GM19239 (cell line): Measurements from ENCODE around the gene PCP2.

Experiments
- DNase-seq: peaks from one replicate; pipeline ENCODE4 v3.0.0; 2011; ENCODE audit warnings: low spot score; ENCODE audit not compliant: insufficient read length
- FAIRE-seq: peaks from 2 replicates; lab custom pipeline; 2011; peaks lifted over from hg19 to GRCh38; lab: Jason Lieb, UNC

PCP2 gene

DNA sequence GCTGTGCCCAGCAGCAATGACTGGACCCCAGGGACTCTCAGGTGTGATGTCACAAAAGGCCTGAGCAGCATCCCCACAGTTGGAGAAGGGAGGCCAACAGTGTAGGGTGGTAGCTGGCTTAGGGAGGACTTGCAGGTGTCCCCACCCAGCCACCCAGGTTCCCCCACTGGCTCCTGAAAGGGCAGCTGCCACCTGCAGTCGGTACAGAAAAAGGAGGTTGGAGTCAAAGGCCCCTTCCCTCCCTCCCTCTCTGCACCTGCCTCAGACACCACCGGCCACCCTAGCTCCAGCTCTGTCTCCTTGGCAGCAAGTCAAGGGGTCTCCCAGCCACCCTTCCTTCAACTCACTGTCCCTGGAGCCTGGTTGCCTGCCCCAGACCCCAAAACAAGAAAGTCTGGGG lies at the start of gene PCP2:
PCP2 (minus strand) TSS at position 22 of the 400 bp plus-strand sequence. CDS start 262 bp downstream, outside the sequence.
- DNase-seq = no peak
- FAIRE-seq = no peak

DNA sequence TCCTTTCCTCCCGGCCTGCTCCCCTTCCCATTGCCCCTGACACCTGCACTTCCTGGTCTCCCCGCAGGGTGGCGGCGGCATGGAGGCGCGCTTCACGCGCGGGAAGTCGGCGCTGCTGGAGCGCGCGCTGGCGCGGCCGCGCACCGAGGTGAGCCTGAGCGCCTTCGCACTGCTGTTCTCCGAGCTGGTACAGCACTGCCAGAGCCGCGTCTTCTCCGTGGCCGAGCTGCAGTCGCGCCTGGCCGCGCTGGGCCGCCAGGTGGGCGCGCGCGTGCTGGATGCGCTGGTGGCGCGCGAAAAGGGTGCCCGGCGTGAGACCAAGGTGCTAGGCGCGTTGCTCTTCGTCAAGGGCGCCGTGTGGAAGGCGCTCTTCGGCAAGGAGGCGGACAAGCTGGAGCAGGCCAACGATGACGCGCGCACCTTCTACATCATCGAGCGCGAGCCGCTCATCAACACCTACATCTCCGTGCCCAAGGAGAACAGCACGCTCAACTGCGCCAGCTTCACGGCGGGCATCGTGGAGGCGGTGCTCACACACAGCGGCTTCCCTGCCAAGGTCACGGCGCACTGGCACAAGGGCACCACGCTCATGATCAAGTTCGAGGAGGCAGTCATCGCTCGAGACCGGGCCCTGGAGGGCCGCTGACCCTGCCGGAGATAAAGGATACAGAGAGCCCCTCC lies 48.8 kb upstream of the PCP2 start:
- FAIRE-seq = no peak

DNA sequence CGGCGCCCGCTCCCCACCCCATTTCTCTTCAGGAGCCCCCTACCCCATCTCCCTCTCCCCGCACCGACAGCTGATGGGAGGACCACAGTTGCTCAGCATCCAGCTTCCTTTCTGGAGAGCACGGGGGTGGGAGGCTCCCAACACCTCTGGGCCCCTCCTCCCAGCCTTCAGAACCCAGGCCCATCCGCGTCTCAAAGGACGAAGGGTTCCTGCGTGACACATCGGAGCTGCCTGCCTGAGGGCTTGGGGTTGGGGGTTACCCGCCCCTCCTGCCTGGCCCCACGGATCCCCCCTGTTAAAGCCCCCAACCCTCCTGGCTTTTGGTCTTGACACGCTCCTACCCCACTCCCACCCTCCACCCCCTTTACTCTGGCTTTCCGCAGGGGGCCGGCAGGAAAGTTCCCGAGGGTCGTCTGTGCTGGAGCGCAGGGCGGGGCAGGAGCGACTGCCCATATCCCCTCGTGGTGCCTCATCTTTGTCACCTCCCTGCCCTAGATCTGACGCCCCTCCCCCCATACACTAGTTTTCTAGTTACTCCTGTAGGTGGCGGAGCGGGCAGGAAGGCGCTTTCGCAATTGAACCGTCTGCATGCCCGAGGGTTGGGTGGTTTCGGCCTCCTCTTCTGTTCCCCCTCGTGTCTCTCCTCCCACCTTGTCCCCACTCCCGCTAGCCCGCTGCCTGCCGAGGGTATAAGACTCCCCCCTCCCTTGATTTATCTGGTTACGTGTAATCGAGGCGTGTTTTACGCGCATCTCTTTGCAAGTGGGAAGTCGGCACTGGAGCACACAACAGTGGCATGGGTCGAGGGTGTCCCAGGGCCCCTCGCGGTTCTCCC lies 48.0 kb upstream of the PCP2 start:
- DNase-seq (peak; percentile 91), FAIRE-seq (peak; percentile 86)

More for the DNA sequence above, 48.8 kb upstream of the PCP2 start:
- no peak for DNase-seq

DNA sequence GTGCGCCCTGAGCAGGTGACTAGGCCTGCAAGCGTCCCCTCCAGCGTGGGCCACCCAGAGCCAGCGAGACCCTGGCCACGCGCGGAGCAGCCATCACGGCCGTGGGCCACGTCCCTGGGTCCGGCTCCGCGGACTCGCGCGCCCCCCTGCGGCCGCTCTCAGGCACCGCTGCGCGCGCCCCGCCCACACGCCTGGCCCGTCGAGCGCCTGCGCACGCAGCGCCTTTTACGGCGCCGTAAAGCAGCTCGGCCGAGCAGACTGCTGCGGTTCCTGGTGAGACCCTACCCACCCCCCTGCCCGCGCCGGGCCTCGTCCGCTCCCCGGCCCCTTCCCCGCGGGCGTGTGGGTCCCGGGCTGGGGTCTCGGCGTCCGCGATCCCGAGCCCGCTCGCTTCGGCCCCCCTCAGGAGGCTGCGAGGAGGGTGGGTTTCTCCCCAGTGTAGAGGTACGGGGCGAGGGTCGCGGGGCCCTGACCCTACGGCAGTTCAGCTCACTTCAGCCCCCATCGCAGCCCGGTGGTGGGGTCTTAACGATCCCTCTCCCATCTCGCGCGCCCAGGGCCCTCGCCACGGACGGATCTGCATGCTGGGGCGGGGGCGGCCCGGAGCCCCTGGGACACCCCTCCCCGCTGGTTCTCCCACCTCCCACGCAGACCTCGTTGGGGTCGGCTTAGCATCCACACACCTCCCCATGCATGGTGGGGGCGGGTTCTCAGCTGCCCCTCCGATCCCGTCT lies 47.3 kb upstream of the PCP2 start, which contains the start of gene TRAPPC5:
TRAPPC5 (plus strand) TSS at position 228 of the 734 bp plus-strand sequence. CDS start 1,421 bp downstream, outside the sequence.
- DNase-seq = peak; percentile 89
- peak; percentile 39 for FAIRE-seq

DNA sequence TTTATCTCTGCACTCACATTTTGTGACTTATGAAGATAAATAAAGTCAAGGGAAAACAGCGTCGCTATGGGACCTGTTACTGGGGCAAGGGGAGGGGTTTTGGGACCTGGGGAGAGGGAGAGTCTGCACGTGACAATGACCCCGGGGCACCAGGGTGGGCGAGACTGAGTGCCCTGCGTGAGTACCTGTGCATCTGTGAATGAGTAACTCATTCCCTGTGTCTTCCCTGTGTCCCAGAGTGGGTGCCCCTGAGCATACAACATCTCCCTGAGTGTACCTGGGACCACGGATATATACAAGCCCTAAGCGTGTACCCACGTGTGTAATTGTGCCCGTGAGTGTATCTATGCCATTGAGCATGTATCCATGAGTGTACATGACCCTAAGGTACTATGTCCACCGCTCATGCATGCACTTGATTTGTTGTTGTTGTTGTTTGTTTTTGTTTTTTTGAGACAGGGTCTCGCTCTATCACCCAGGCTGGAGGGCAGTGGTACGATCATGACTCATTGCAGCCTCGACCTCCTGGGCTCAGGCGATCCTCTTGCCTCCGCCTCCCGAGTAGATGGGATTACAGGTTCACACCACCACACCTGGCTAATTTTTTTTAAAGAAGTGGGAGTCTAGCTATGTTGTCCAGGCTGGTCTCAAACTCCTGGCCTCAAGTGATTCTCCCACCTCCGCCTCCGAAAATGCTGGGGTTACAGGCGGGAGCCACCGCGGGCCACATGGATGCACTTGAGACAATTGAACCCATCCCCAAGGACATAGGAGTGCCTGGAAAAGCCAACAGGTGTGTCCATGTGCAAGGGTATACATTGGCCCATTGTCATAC lies 46.5 kb upstream of the PCP2 start:
- DNase-seq = no peak

DNA sequence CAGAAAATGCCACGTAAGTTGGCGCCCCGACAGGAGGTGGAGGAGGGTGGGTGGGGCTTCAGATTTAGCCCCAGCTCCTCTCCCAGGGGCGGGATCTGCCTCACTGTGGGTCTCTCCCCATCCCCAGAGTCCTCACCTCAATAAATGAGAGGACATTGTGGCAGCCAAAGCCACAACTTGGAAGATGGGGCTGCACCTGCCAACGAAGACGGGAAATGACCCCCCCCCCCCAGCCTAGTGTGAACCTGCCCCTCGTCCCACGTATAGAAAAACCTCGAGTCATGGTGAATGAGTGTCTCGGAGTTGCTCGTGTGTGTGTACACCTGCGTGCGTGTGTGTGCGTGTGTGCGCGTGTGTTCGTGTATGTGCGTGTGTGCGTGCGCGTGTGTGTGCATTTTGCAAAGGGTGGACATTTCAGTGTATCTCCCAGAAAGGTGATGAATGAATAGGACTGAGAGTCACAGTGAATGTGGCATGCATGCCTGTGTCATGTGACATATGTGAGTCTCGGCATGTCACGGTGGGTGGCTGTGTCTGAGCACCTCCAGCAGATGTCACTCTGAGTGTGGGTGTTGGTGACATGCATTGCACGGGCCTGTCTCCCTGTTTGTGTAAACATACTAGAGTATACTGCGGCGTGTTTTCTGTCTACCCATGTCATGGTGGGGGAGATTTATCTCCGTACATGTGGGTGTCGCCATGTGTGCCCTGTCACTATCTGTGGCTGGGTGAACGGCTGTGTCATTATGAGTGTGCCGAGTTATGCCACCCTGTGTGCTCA lies 45.6 kb upstream of the PCP2 start:
- FAIRE-seq (peak; percentile 93), DNase-seq (peak; percentile 71)

More for the DNA sequence above, 46.5 kb upstream of the PCP2 start:
- no peak for FAIRE-seq

DNA sequence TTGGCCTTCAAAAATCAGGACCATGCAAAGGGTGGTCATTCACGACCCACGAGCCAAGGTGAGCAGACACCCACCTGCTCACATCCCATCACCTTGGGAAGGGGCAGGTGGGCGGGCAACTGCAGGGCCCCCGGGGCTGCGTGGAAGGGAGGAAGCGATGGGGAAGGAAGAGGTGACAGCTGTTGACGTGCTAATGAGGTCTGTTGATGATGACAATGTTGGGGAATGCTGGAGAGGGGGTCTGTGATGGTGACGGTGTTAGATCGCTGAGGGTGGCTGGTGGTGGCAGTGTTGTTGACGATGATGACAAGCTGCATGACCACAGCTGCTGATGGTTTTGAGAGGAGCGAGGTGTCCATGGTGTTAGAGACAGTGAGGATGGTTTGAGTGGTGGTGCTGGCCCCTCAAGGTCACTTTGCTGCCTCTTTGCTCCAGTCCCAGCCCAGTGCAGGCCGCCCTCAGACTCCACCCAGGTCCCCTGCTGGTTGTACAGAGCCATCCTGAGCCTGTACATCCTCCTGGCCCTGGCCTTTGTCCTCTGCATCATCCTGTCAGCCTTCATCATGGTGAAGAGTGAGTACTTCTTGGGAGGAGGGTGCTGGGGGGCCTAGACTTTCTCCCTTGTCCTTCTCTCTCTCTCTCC lies 44.3 kb upstream of the PCP2 start:
- FAIRE-seq (no peak), DNase-seq (no peak)

DNA sequence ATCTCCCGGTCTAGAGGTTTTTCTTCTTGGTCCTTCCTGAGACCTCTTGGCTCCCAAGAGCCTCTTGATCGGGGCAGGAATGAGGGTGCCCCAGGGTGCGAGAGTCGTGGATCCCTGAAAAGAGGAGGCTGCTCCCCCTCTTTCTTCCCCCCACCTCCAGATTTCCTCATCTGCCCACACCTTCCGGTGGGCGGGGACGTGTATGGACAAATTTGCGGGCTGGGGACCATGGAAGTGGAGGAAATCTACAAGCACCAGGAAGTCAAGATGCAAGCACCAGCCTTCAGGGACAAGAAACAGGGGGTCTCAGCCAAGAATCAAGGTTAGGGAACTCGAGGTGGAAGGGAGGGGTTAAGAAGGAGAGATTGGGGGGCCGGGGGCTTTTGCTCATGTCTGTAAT lies 43.3 kb upstream of the PCP2 start, which contains the start of gene MCEMP1:
MCEMP1 (plus strand) TSS at position 237 of the 400 bp plus-strand sequence; CDS start at position 268, 31 bp downstream.
- no peak for FAIRE-seq
- no peak for DNase-seq

DNA sequence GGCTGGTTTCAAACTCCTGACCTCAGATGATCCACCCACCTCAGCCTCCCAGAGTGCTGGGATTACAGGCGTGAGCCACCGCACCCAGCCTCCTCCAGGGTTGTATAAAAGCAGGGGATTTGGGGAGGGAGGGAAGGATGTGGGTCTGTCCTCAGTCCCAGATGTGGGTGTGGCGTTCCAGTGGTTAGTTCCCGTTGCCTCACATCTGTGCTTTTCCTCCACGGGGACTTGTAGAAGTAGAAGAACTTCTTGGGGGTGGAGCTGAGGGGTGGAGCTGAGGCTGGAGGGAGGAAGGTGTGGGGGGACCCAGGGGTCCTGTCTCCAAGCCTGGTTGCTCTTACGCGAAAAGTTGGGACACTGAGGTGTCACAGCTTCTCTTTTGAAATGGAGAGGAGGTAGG lies 42.9 kb upstream of the PCP2 start:
- no peak for FAIRE-seq
- DNase-seq = no peak

DNA sequence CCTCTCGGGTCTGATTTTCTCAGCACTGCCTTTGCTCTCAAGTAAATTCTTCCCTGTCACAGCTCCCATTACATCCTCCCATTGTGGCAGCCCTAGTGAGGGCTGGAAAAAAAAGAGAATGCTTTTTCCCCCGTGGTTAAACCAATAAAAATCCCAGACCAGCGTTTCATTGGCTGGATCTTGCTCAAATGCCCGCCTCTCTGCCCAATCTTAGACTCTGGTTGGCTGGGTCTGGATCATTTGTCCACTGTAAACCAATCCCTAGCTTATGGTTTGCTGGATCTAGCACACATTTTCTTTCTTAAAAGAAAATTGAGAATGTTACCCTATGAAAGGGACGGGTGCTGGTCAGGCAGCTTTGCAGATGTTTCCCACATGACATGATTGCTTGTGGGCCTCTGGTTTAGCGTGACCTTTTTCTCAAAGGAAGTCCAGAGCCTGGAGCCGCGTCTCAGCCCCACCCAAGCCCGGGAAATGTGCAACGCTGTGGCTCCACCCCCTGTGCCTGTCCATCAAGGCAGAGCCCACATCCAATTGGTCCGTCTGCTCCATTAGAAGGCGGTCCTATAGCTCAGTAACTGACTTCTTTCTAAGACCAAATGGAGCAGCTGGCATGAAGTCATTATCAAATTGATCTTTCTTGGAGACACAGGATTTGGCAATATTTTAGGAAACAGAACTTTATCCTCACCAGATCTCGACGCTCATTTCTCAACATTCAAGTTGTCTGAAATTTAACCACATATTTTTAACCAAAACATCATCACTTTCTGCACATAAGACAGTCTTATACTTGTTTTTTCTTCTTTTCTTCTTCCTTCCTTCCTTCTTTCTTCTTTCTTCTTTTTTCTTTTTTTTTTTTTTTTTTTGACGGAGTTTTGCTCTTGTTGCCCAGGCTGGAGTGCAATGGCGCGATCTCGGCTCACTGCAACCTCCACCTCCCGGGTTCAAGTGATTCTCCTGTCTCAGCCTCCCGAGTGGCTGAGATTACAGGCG lies 40.8 kb upstream of the PCP2 start:
- FAIRE-seq = no peak
- DNase-seq = peak; percentile 47

DNA sequence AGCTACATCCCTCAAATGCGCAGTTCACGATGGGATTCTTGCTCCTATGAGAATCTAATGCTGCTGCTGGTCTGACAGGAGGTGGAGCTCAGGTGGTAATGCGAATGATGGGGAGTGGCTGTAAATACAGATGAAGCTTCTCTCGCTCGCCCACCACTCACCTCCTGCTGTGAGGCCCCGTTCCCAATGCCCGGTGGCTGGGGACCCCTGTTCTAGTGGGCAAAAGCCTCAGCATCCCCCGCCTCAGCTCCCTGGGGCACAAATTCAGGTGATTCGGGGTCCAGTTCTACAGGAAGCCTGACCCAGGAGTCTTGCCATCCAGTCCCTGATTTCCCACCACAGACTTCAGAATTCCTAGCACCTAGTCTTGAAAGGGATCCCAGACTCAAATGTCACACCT lies 39.0 kb upstream of the PCP2 start:
- DNase-seq (no peak), FAIRE-seq (no peak)

DNA sequence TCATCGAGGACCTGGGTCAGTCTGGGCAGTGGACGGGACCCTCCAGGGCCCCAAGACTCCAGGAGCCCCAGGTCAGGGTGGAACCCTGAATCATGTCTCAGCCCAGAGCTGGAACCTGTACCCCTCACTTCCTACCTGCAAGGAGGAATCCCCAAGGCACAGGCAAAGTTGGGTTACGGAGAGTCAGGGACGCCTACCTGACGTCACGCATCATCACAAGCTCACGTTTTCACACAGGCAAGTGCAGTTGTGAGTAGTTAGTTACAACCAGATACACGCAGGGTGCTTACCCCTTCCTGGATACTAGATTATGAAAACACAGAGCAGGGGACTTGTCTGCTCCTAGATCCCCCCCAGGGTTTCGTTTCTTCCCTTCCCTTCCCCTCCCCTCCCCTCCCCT lies 37.3 kb upstream of the PCP2 start:
- DNase-seq = no peak
- FAIRE-seq = no peak

DNA sequence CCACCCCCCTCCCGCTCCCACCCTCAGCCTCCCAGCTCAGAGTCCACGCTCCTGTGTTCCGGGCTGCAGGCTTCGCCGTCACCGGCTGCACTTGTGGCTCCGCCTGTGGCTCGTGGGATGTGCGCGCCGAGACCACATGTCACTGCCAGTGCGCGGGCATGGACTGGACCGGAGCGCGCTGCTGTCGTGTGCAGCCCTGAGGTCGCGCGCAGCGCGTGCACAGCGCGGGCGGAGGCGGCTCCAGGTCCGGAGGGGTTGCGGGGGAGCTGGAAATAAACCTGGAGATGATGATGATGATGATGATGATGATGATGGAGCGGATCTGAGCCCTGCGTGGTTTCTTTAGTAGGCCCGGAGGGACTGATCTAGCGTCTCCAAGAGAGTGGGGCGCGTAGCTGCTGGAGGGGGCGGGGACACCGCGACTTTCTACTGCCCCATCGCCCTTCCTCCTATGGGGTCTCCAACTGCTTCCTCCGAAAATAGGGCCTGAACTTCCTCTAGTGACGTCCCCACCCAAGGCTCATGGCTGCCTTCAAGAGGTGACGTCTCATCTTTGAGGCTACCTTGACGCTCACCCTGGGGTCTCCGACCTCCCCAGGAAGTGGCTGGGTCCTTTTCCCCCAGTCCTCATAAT lies 36.7 kb upstream of the PCP2 start:
- DNase-seq = no peak
- no peak for FAIRE-seq

DNA sequence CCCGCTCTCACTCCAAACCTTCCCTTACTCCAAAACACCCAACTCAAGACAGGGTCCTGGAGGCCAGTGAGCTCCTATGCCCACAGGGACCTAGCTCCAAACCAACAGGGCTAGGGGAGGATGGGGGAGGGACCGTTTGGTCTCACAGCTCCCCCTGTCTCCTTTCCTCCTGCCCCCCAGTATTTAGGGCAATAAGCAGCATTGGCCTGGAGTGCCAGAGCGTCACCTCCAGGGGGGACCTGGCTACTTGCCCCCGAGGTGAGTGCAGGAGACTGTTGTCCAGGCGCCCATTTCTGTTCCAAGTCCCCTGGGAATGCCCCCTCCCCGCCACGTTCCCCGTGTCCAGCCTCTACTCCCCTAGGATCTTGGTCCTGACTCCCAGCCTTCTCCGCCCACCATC lies 36.1 kb upstream of the PCP2 start:
- FAIRE-seq = no peak
- DNase-seq = no peak

DNA sequence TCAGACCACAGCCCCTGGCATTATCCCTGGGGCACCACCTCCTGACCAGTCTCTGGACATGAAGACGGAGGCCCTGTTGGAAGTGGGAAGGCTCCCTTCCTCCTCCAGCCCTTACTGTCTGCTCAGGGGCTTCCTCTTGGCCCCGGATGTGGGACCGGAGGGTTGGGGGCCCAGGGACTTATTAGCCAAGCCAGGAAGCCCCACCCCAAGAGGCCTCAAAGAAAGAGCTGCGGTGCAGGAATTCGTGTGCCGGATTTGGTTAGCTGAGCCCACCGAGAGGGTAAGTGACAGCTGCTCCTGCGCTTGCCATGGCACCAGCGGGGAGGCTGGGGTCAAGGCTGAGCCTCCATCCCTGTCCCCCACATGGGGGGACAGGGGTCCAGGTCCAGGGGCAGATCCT lies 35.3 kb upstream of the PCP2 start, which contains the start of gene RETN:
RETN (plus strand) TSS at position 208 of the 400 bp plus-strand sequence. CDS start 278 bp downstream, outside the sequence.
- FAIRE-seq (no peak), DNase-seq (no peak)

DNA sequence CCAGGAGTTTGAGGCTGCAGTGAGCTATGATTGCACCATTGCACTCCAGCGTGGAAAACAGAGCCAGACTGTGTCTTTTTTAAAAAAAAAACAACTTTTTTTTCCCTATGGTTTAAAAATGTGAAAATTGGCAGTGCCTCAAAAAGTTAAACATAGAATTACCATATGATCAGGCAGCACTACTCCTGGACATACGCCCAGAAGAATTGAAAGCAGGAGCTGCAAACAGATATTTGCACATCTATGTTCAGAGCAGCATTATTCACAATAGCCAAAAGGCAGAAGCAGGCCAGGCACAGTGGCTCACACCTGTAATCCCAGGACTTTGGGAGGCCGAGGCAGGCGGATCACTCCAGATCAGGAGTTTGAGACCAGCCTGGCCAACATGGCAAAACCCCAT lies 31.6 kb upstream of the PCP2 start:
- DNase-seq (no peak), FAIRE-seq (no peak)

DNA sequence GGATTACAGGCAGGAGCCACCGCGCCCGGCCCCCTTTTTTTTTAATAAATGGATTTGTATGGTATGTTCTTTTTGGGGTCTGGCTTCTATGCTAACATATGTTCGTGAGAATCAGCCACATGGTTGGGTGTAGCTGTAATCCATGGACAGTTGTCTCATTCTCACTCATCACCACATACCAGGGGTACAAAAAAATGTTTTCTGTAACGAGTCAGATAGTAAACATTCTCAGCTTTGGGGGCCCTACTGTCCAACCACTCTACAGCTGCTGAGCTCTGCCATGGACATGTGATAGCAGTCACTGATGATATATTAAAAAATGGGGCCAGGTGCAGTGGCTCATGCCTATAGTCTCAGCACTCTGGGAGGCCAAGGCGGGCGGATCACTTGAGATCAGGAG lies 30.2 kb upstream of the PCP2 start:
- no peak for FAIRE-seq
- no peak for DNase-seq
